ENCODE results near the gene SLC39A9. TPM values are rescaled to one million over a fixed set of nuclear protein-coding genes. Genes with fewer than 3 reads are reported as not detected.

SLC39A9 gene
- total and polyA plus RNA-seq, 7 experiments from 2014 or later = 12.3 to 50.3 (median 34.4) TPM

DNA sequence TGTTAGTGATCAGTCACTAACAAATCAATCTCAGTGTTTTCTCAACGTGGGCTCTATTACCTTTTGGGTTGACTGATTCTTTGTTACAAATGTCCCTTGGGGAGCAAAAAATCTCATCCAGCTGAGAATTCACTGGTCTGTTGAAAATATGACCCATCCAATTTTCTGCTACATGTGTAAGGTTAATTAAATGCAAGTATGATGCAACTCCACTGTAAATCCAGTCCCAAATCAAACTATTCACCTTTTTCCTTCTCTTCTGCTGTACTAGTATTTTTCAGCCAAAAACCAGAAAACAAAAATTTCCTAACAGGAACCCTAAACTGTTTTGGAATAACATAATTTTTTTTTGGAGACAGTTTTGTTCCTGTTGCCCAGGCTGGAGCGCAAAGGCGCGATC, 2.6 kb upstream of the SLC39A9 start:
- Mint-ChIP-seq H3K4me1 (peaks cover 52 to 99% (median 82%) of the 10 kb centered on the region in 7 donors), H3K27me3 (no peaks in the 10 kb centered on the region), H3K27ac (peak overlapping the region in 3 of 9 donors; percentile 32 to 45 (median 32)), H3K4me3 (peak overlapping the region in 9 of 10 donors; percentile 2 to 99 (median 27)), H3K36me3 (peaks cover 5 to 47% (median 34%) of the 10 kb centered on the region in 5 donors), H3K9me3 (no peaks in the 10 kb centered on the region)
- CTCF ChIA-PET = interaction anchor here (1.3 kb wide), 1 partner anchor 65 kb away, joined by 3 read pairs; no protein-coding TSS in a partner anchor
- H3K36me3 ChIP-seq (ENCODE audit: control insufficient read depth in 2 of 3, insufficient read depth in 3 of 3, low read length in 3 of 3) = peaks cover 24 to 52% (median 27%) of the 10 kb centered on the region in 3 experiments
- intact Hi-C loops (cut with micrococcal nuclease) = loop anchor here (2.0 to 10.0 kb wide), 5 partner anchors 154 to 1579 kb away; partner anchors contain the start of genes RAD51B (in 1 of the 2), SUSD6 (in 1 of the 2) and ZFYVE26 (in 1 of the 2)
- H3K27me3 ChIP-seq (ENCODE audit: control insufficient read depth in 2 of 2, insufficient read depth in 2 of 2, low read length in 2 of 2) = no peaks in the 10 kb centered on the region
- DNase-seq (no peak), ATAC-seq (no peak)
- H3K27ac ChIP-seq (ENCODE audit: low read depth, low read length) = no peak overlapping the region
- H3K9me3 ChIP-seq (ENCODE audit: control insufficient read depth in 2 of 3, low read length in 3 of 3) = no peaks in the 10 kb centered on the region
- peaks cover 33 to 47% of the 10 kb centered on the region in 2 donors for H3K4me1 ChIP-seq (ENCODE audit: control insufficient read depth in 2 of 2, insufficient read depth in 2 of 2, low read length in 2 of 2)
- POLR2A ChIA-PET = interaction anchor here (0.8 kb wide), 1 partner anchor 19 kb away, joined by 5 read pairs; no protein-coding TSS in a partner anchor
- no peak overlapping the region for H3K4me3 ChIP-seq (ENCODE audit: low read length)

DNA sequence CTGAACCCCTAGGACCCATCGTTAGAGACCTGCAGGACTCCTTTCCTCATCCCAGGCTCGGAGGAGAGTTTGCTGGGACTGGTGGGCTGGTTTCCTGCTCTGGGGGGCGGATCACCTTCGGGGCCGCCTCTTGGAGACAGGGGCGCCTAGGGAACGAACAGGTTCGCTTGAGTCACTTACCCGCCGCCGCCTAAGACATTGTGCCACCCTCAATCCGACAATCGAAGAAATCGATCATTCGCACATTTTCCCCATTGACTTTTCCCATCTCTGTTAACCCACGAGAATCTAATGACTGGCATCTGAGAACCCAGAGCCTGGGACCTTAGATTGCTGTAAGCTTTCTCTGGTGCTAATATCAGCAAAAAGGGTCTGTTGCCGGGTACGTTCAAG, 322 bp downstream of the SLC39A9 start:
- intact Hi-C loops (cut with micrococcal nuclease) = loop anchor here (1.0 to 10.0 kb wide), 16 partner anchors 45 to 1725 kb away; partner anchors contain the start of genes EXD2 (in 2 of the 2), ZFYVE26 (in 2 of the 2), COX16 (in 1 of the 2) and DCAF5 (in 1 of the 2)

DNA sequence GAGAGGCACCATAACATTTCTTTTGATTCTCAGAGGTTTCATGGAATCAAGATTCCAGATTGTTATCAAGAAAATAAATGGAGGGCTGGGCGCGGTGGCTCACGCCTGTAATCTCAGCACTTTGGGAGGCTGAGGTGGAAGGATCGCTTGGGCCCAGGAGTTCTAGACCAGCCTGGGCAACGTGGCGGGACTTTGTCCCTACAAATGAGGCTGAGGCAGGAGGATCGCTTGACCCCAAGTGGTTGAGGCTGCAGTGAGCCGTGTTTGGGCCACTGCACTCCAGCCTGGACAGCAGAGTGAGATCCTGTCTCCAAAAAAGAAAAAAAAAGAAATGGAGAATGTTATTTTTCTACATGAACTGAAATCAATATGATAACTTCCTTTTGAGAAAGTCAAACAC, 1.3 kb downstream of the SLC39A9 start:
- H3K4me1 Mint-ChIP-seq = peaks cover 32 to 85% (median 76%) of the 10 kb centered on the region in 7 donors
- H3K9me3 ChIP-seq (ENCODE audit: control insufficient read depth in 2 of 3, low read length in 3 of 3) = no peaks in the 10 kb centered on the region
- POLR2A ChIA-PET = interaction anchor here (0.6 to 1.4 kb wide), 2 partner anchors 14 to 15 kb away, joined by 5 read pairs; no protein-coding TSS in a partner anchor
- intact Hi-C loops (cut with micrococcal nuclease) = loop anchor here (2.0 to 10.0 kb wide), 5 partner anchors 157 to 1582 kb away; partner anchors contain the start of genes RAD51B (in 1 of the 2), SUSD6 (in 1 of the 2), ZFP36L1 (in 1 of the 2) and ZFYVE26 (in 1 of the 2)
- H3K27ac Mint-ChIP-seq = peak overlapping the region in 3 of 9 donors; percentile 49 to 100 (median 100)
- peak overlapping the region; percentile 89 to 100 (median 97) for H3K4me3 Mint-ChIP-seq
- DNase-seq (no peak), ATAC-seq (no peak)
- no peaks in the 10 kb centered on the region for H3K27me3 ChIP-seq (ENCODE audit: control insufficient read depth in 2 of 2, insufficient read depth in 2 of 2, low read length in 2 of 2)
- peaks cover 0 to 20% (median 10%) of the 10 kb centered on the region in 3 experiments for H3K36me3 ChIP-seq (ENCODE audit: control insufficient read depth in 2 of 3, insufficient read depth in 3 of 3, low read length in 3 of 3)
- no peaks in the 10 kb centered on the region for H3K27me3 Mint-ChIP-seq
- H3K4me3 ChIP-seq (ENCODE audit: low read length) = peak overlapping the region; percentile 81
- H3K27ac ChIP-seq (ENCODE audit: low read depth, low read length) = no peak overlapping the region
- CTCF ChIA-PET = no interaction called here
- H3K4me1 ChIP-seq (ENCODE audit: control insufficient read depth in 2 of 2, insufficient read depth in 2 of 2, low read length in 2 of 2) = peaks cover 31 to 52% of the 10 kb centered on the region in 2 donors
- no peaks in the 10 kb centered on the region for H3K9me3 Mint-ChIP-seq
- peaks cover 2 to 27% (median 21%) of the 10 kb centered on the region in 5 donors for H3K36me3 Mint-ChIP-seq

More for the DNA sequence above, 322 bp downstream of the SLC39A9 start:
- H3K36me3 ChIP-seq (ENCODE audit: control insufficient read depth in 2 of 3, insufficient read depth in 3 of 3, low read length in 3 of 3) = peaks cover 6 to 27% (median 11%) of the 10 kb centered on the region in 3 experiments
- ChIA-PET POLR2A (interaction anchor here (0.7 to 2.4 kb wide), 7 partner anchors 14 to 960 kb away, joined by 3 to 10 read pairs (median 6); partner anchors contain the start of genes COX16, EXD2 and SRSF5), CTCF (interaction anchor here (0.6 to 1.1 kb wide), 3 partner anchors 23 to 1147 kb away, joined by 3 to 4 read pairs (median 3); no protein-coding TSS in a partner anchor)
- H3K4me3 ChIP-seq (ENCODE audit: low read length) = peak overlapping the region; percentile 81
- H3K27me3 ChIP-seq (ENCODE audit: control insufficient read depth in 2 of 2, insufficient read depth in 2 of 2, low read length in 2 of 2) = no peaks in the 10 kb centered on the region
- Mint-ChIP-seq H3K27ac (peak overlapping the region; percentile 98 to 100 (median 100)), H3K4me1 (peaks cover 35 to 87% (median 72%) of the 10 kb centered on the region in 7 donors), H3K4me3 (peak overlapping the region; percentile 89 to 100 (median 97)), H3K27me3 (no peaks in the 10 kb centered on the region), H3K9me3 (no peaks in the 10 kb centered on the region), H3K36me3 (peaks cover 0 to 26% (median 18%) of the 10 kb centered on the region in 5 donors)
- no peaks in the 10 kb centered on the region for H3K9me3 ChIP-seq (ENCODE audit: control insufficient read depth in 2 of 3, low read length in 3 of 3)
- peak overlapping the region; percentile 86 for H3K27ac ChIP-seq (ENCODE audit: low read depth, low read length)
- peaks cover 31 to 52% of the 10 kb centered on the region in 2 donors for H3K4me1 ChIP-seq (ENCODE audit: control insufficient read depth in 2 of 2, insufficient read depth in 2 of 2, low read length in 2 of 2)
- DNase-seq = no peak
- no peak for ATAC-seq

- Histone ChIP-seq H3K36me3 (ENCODE audit: control insufficient read depth in 2 of 3, insufficient read depth in 3 of 3, low read length in 3 of 3) (peaks cover 0 to 18% (median 6%) of the 10 kb centered on the region in 3 experiments), H3K27ac (ENCODE audit: low read depth, low read length) (no peak overlapping the region), H3K9me3 (ENCODE audit: control insufficient read depth in 2 of 3, low read length in 3 of 3) (no peaks in the 10 kb centered on the region), H3K4me1 (ENCODE audit: control insufficient read depth in 2 of 2, insufficient read depth in 2 of 2, low read length in 2 of 2) (peaks cover 31 to 52% of the 10 kb centered on the region in 2 donors), H3K4me3 (ENCODE audit: low read length) (peak overlapping the region; percentile 81), H3K27me3 (ENCODE audit: control insufficient read depth in 2 of 2, insufficient read depth in 2 of 2, low read length in 2 of 2) (no peaks in the 10 kb centered on the region)
- ChIA-PET CTCF (no interaction called here), POLR2A (interaction anchor here (0.6 kb wide), 1 partner anchor 15 kb away, joined by 5 read pairs; no protein-coding TSS in a partner anchor)
- no peak for DNase-seq
- intact Hi-C loops (cut with micrococcal nuclease) = no loop called here
- H3K27ac Mint-ChIP-seq = peak overlapping the region in 4 of 9 donors; percentile 21 to 57 (median 37)
- H3K4me3 Mint-ChIP-seq = peak overlapping the region; percentile 89 to 100 (median 97)
- peaks cover 32 to 84% (median 74%) of the 10 kb centered on the region in 7 donors for H3K4me1 Mint-ChIP-seq
- H3K9me3 Mint-ChIP-seq = no peaks in the 10 kb centered on the region
- peaks cover 3 to 25% (median 24%) of the 10 kb centered on the region in 5 donors for H3K36me3 Mint-ChIP-seq
- H3K27me3 Mint-ChIP-seq = no peaks in the 10 kb centered on the region
- no peak for ATAC-seq
These were observed 1.7 kb downstream of the SLC39A9 start for GRCh38 chr14:69400154-69400553.

- no peak overlapping the region for H3K4me3 ChIP-seq (ENCODE audit: low read length)
- CTCF ChIA-PET = no interaction called here
- Mint-ChIP-seq H3K9me3 (no peaks in the 10 kb centered on the region), H3K4me3 (peak overlapping the region in 5 of 10 donors; percentile 8 to 93 (median 38)), H3K27ac (no peak overlapping the region), H3K36me3 (peaks cover 3 to 19% (median 16%) of the 10 kb centered on the region in 5 donors), H3K4me1 (peaks cover 27 to 74% (median 60%) of the 10 kb centered on the region in 7 donors), H3K27me3 (no peaks in the 10 kb centered on the region)
- POLR2A ChIA-PET = no interaction called here
- ATAC-seq = no peak
- H3K27ac ChIP-seq (ENCODE audit: low read depth, low read length) = no peak overlapping the region
- H3K36me3 ChIP-seq (ENCODE audit: control insufficient read depth in 2 of 3, insufficient read depth in 3 of 3, low read length in 3 of 3) = peaks cover 0 to 9% (median 0%) of the 10 kb centered on the region in 3 experiments
- H3K4me1 ChIP-seq (ENCODE audit: control insufficient read depth in 2 of 2, insufficient read depth in 2 of 2, low read length in 2 of 2) = peaks cover 28 to 37% of the 10 kb centered on the region in 2 donors
- no peaks in the 10 kb centered on the region for H3K27me3 ChIP-seq (ENCODE audit: control insufficient read depth in 2 of 2, insufficient read depth in 2 of 2, low read length in 2 of 2)
- H3K9me3 ChIP-seq (ENCODE audit: control insufficient read depth in 2 of 3, low read length in 3 of 3) = no peaks in the 10 kb centered on the region
- intact Hi-C loops (cut with micrococcal nuclease) = no loop called here
- no peak for DNase-seq
These were observed 3.3 kb downstream of the SLC39A9 start for GRCh38 chr14:69401841-69402240.

- H3K4me3 Mint-ChIP-seq = no peak overlapping the region
- no peaks in the 10 kb centered on the region for H3K27me3 Mint-ChIP-seq
- peaks cover 16 to 25% of the 10 kb centered on the region in 2 donors for H3K4me1 ChIP-seq (ENCODE audit: control insufficient read depth in 2 of 2, insufficient read depth in 2 of 2, low read length in 2 of 2)
- peaks cover 7 to 32% (median 10%) of the 10 kb centered on the region in 5 donors for H3K36me3 Mint-ChIP-seq
- no peaks in the 10 kb centered on the region for H3K9me3 Mint-ChIP-seq
- ChIA-PET CTCF (no interaction called here), POLR2A (no interaction called here)
- H3K27ac Mint-ChIP-seq = peak overlapping the region in 1 of 9 donors; percentile 23
- H3K36me3 ChIP-seq (ENCODE audit: control insufficient read depth in 2 of 3, insufficient read depth in 3 of 3, low read length in 3 of 3) = peaks cover 0 to 5% (median 0%) of the 10 kb centered on the region in 3 experiments
- ATAC-seq (no peak), DNase-seq (no peak)
- intact Hi-C loops (cut with micrococcal nuclease) = no loop called here
- peaks cover 34 to 67% (median 55%) of the 10 kb centered on the region in 7 donors for H3K4me1 Mint-ChIP-seq
- H3K27me3 ChIP-seq (ENCODE audit: control insufficient read depth in 2 of 2, insufficient read depth in 2 of 2, low read length in 2 of 2) = no peaks in the 10 kb centered on the region
- H3K27ac ChIP-seq (ENCODE audit: low read depth, low read length) = no peak overlapping the region
- no peaks in the 10 kb centered on the region for H3K9me3 ChIP-seq (ENCODE audit: control insufficient read depth in 2 of 3, low read length in 3 of 3)
- no peak overlapping the region for H3K4me3 ChIP-seq (ENCODE audit: low read length)
These were observed 6.0 kb downstream of the SLC39A9 start for GRCh38 chr14:69404478-69404877.

Measured in naive thymus-derived CD4-positive, alpha-beta T cell (primary cell).